Liver (tissue), 9 donors: ENCODE measurements around the gene MBD4. TPM values are rescaled to one million over a fixed set of nuclear protein-coding genes. Genes with fewer than 3 reads are reported as not detected.

Source experiments
- DNase-seq: peaks from one replicate; pipeline ENCODE4 v3.0.0-alpha.2; 2017; ENCODE audit warnings: low spot score
- H3K27ac ChIP-seq, 2 donors: one replicate each; pipeline ENCODE4 v1.7.0; 2013; ENCODE audit warnings: inconsistent platforms in 2 of 2, low read length in 2 of 2, control low read depth in 1 of 2, low read depth in 1 of 2, mild to moderate bottlenecking in 1 of 2
- H3K27me3 ChIP-seq, 4 donors: one replicate each; pipeline versions ENCODE4 v1.6.1 to v1.7.0; 2013; ENCODE audit warnings: low read length in 3 of 4, inconsistent platforms in 1 of 4, mild to moderate bottlenecking in 1 of 4, moderate library complexity in 1 of 4; ENCODE audit not compliant: control insufficient read depth in 4 of 4, insufficient read depth in 4 of 4
- H3K36me3 ChIP-seq, 4 donors: one replicate each; pipeline versions ENCODE4 v1.6.1 to v1.7.0; 2013; ENCODE audit warnings: low read length in 3 of 4, mild to moderate bottlenecking in 3 of 4, low read depth in 1 of 4, moderate library complexity in 1 of 4; ENCODE audit not compliant: control insufficient read depth in 4 of 4, insufficient read depth in 3 of 4
- H3K4me1 ChIP-seq, 4 donors: one replicate each; pipeline versions ENCODE4 v1.6.1 to v1.7.0; 2013; ENCODE audit warnings: low read length in 3 of 4, mild to moderate bottlenecking in 3 of 4, moderate library complexity in 1 of 4; ENCODE audit not compliant: control insufficient read depth in 4 of 4, insufficient read depth in 4 of 4
- H3K4me3 ChIP-seq, 3 donors: one replicate each; pipeline versions ENCODE4 v1.6.1 to v1.7.0; 2013; ENCODE audit warnings: low read length in 3 of 3, control low read depth in 1 of 3, low read depth in 1 of 3, mild to moderate bottlenecking in 1 of 3
- H3K9ac ChIP-seq, 2 donors: one replicate each; pipeline ENCODE4 v1.7.0; 2013; ENCODE audit warnings: low read length in 2 of 2, mild to moderate bottlenecking in 2 of 2, moderate library complexity in 2 of 2, control low read depth in 1 of 2, low read depth in 1 of 2
- H3K9me3 ChIP-seq, 4 donors: one replicate each; pipeline versions ENCODE4 v1.6.1 to v1.7.0; 2013; ENCODE audit warnings: low read length in 3 of 4; ENCODE audit not compliant: control insufficient read depth in 4 of 4
- ATF3 ChIP-seq: IDR thresholded peaks from 2 replicates; pipeline ENCODE4 v1.6.1; 2016; ENCODE audit warnings: antibody characterized with exemption
- CTCF ChIP-seq: fragments of 150-350 bp; IDR thresholded peaks from 2 replicates; pipeline ENCODE4 v1.5.1; 2017; ENCODE audit warnings: improper control_type of control experiment, low read depth, low read length; ENCODE audit not compliant: missing input control
- FOXA1 ChIP-seq: IDR thresholded peaks from 2 replicates; pipeline ENCODE4 v1.6.1; 2016; ENCODE audit warnings: antibody characterized with exemption
- GABPA ChIP-seq, 2 donors: IDR thresholded peaks in 1 of 2; conservative IDR thresholded peaks in 1 of 2; 2 replicates each; pipeline ENCODE4 v1.6.1; 2016; ENCODE audit warnings: antibody characterized with exemption in 2 of 2, mild to moderate bottlenecking in 1 of 2, moderate library complexity in 1 of 2
- HNF4A ChIP-seq, 2 donors: conservative IDR thresholded peaks; 2 replicates each; pipeline ENCODE4 v1.6.1; 2016; ENCODE audit warnings: antibody characterized with exemption in 2 of 2, mild to moderate bottlenecking in 2 of 2
- JUND ChIP-seq, 2 donors: IDR thresholded peaks; 2 replicates each; pipeline ENCODE4 v1.6.1; 2016; ENCODE audit warnings: antibody characterized with exemption in 2 of 2
- MAX ChIP-seq: IDR thresholded peaks from 2 replicates; pipeline ENCODE4 v1.6.1; 2016; ENCODE audit warnings: antibody characterized with exemption
- NR2F2 ChIP-seq: IDR thresholded peaks from 2 replicates; pipeline ENCODE4 v1.6.1; 2016; ENCODE audit warnings: antibody characterized with exemption
- RAD21 ChIP-seq, 2 donors: IDR thresholded peaks; 2 replicates each; pipeline ENCODE4 v1.6.1; 2016; ENCODE audit warnings: antibody characterized with exemption in 2 of 2, mild to moderate bottlenecking in 2 of 2
- REST ChIP-seq: IDR thresholded peaks from 2 replicates; pipeline ENCODE4 v1.6.1; 2016; ENCODE audit warnings: antibody characterized with exemption, mild to moderate bottlenecking
- RXRA ChIP-seq, 2 donors: IDR thresholded peaks; 2 replicates each; pipeline ENCODE4 v1.6.1; 2017 to 2018; ENCODE audit warnings: antibody characterized with exemption in 2 of 2, mild to moderate bottlenecking in 1 of 2
- SP1 ChIP-seq: IDR thresholded peaks from 2 replicates; pipeline ENCODE4 v1.6.1; 2018; ENCODE audit warnings: antibody characterized with exemption, mild to moderate bottlenecking
- TAF1 ChIP-seq: conservative IDR thresholded peaks from 2 replicates; pipeline ENCODE4 v1.6.1; 2016; ENCODE audit warnings: antibody characterized with exemption, mild to moderate bottlenecking
- YY1 ChIP-seq: IDR thresholded peaks from 2 replicates; pipeline ENCODE4 v1.6.1; 2016; ENCODE audit warnings: antibody characterized with exemption, mild to moderate bottlenecking
- ZBTB33 ChIP-seq: IDR thresholded peaks from 2 replicates; pipeline ENCODE4 v1.6.1; 2016; ENCODE audit warnings: antibody characterized with exemption
- WGBS: extraction: QIAGEN DNeasy Blood & Tissue Kit; methylation state at CpG from one replicate; pipeline ENCODE4 v1.1.7; 2013; 5-methylcytosine and 5-hydroxymethylcytosine counted together
- polyA plus RNA-seq, 2 donors: library from polyadenylated mRNA; stranded (reverse) in 1 of 2; unstranded in 1 of 2; fragments of 200-250 nt in 1 of 2; fragments of >200 nt in 1 of 2; fragmentation: Nextera tagmentation in 1 of 2; extraction: Ambion mirVana in 1 of 2; gene quantifications; one replicate each; pipeline versions ENCODE4 v1.2.1 to v1.2.3, GENCODE V29; 2013 to 2015
- total RNA-seq, 2 donors: library from RNA; depleted of rRNA; stranded (reverse); fragments of >200 nt; gene quantifications; one replicate each; pipeline ENCODE4 v1.2.3, GENCODE V29; 2014
- donor health status: healthy.
- donor health status: healthy.
- donor health status: healthy.
- donor health status: healthy.
- donor health status: healthy.

The MBD4 gene
- total and polyA plus RNA-seq, 4 donors: 16.9 to 24.8 (median 17.2) TPM

GRCh38 chr3:129460155-129460554 is 20.4 kb upstream of the MBD4 start:
- Histone ChIP-seq H3K4me1 (peaks cover 5 to 20% (median 15%) of the 10 kb centered on the region in 4 donors), H3K9me3 (no peaks in the 10 kb centered on the region), H3K9ac (no peak overlapping the region), H3K36me3 (peaks cover 0 to 7% (median under 1%) of the 10 kb centered on the region in 4 donors), H3K27ac (no peak overlapping the region), H3K4me3 (no peak overlapping the region), H3K27me3 (no peaks in the 10 kb centered on the region)
- WGBS: 96% methylated on average over 3 of the region's 3 CpGs
- no peak for TF ChIP-seq REST
- no peak for TF ChIP-seq YY1
- TF ChIP-seq GABPA (IDR thresholded peaks at IDR 0.05 in 1 of 2, conservative IDR thresholded peaks at IDR 0.05 in 1 of 2): no peak
- no peak for TF ChIP-seq RAD21 (IDR thresholded peaks at IDR 0.05)
- no peak for DNase-seq

GRCh38 chr3:129453732-129454131 is 14.0 kb upstream of the MBD4 start:
- Histone ChIP-seq H3K27ac (no peak overlapping the region), H3K9me3 (no peaks in the 10 kb centered on the region), H3K27me3 (no peaks in the 10 kb centered on the region), H3K36me3 (peaks cover 0 to 14% (median 7%) of the 10 kb centered on the region in 4 donors), H3K4me3 (no peak overlapping the region), H3K9ac (no peak overlapping the region), H3K4me1 (no peaks in the 10 kb centered on the region)
- DNase-seq: no peak
- WGBS: 75% methylated on average over 1 of the region's 1 CpG
- TF ChIP-seq CTCF: no peak
- no peak for TF ChIP-seq JUND (IDR thresholded peaks at IDR 0.05)

GRCh38 chr3:129449279-129450115 is 9.7 kb upstream of the MBD4 start:
- no peak for DNase-seq
- Histone ChIP-seq H3K9ac (no peak overlapping the region), H3K9me3 (no peaks in the 10 kb centered on the region), H3K4me3 (no peak overlapping the region), H3K27ac (no peak overlapping the region), H3K36me3 (peaks cover 0 to 12% (median 5%) of the 10 kb centered on the region in 4 donors), H3K27me3 (no peaks in the 10 kb centered on the region), H3K4me1 (no peaks in the 10 kb centered on the region)
- 76% methylated on average over 5 of the region's 5 CpGs for WGBS
- TF ChIP-seq HNF4A (conservative IDR thresholded peaks at IDR 0.05): no peak
- no peak for TF ChIP-seq GABPA (IDR thresholded peaks at IDR 0.05 in 1 of 2, conservative IDR thresholded peaks at IDR 0.05 in 1 of 2)
- no peak for TF ChIP-seq NR2F2
- no peak for TF ChIP-seq ATF3
- no peak for TF ChIP-seq MAX
- TF ChIP-seq SP1: no peak
- TF ChIP-seq REST: no peak
- TF ChIP-seq JUND (IDR thresholded peaks at IDR 0.05): no peak
- no peak for TF ChIP-seq TAF1
- no peak for TF ChIP-seq ZBTB33
- no peak for TF ChIP-seq FOXA1
- TF ChIP-seq RXRA (IDR thresholded peaks at IDR 0.05): no peak
